Measurements from ENCODE around the gene ALX1. TPM values are rescaled to one million over a fixed set of nuclear protein-coding genes. Genes with fewer than 3 reads are reported as not detected.

The ALX1 gene
- total RNA-seq, 1 donor from 2014 or later = 3.0 TPM

DNA sequence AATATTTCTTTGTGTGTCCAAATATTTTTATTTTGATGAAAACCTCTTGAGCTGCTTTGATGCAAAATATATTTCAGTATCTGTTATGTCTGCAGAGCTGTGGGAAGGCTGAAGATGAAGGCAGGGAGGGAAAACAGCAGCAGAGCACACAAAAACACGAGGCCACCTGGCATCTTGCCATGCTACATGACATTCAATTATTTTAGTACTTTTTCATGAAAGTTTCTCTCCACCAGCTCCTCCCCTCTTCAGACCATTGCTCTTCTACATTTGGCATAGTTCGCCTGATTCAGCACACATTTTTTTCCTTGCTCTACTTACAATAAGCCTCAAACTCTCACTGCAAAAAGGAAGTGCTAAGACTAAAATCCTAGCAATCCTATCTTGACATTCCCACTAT lies 4.6 kb upstream of the ALX1 start:
- no peak overlapping the region for H3K4me3 Mint-ChIP-seq (ENCODE audit: low read depth)
- no peaks in the 10 kb centered on the region for H3K9me3 Mint-ChIP-seq (ENCODE audit: low read depth)
- H3K27me3 Mint-ChIP-seq = peaks cover 68% of the 10 kb centered on the region
- H3K27ac Mint-ChIP-seq = no peak overlapping the region
- H3K36me3 Mint-ChIP-seq (ENCODE audit: insufficient read depth) = peaks cover 3% of the 10 kb centered on the region
- no peak for DNase-seq (ENCODE audit: low spot score, unreplicated experiment)
- TF ChIP-seq, protein P1, sequence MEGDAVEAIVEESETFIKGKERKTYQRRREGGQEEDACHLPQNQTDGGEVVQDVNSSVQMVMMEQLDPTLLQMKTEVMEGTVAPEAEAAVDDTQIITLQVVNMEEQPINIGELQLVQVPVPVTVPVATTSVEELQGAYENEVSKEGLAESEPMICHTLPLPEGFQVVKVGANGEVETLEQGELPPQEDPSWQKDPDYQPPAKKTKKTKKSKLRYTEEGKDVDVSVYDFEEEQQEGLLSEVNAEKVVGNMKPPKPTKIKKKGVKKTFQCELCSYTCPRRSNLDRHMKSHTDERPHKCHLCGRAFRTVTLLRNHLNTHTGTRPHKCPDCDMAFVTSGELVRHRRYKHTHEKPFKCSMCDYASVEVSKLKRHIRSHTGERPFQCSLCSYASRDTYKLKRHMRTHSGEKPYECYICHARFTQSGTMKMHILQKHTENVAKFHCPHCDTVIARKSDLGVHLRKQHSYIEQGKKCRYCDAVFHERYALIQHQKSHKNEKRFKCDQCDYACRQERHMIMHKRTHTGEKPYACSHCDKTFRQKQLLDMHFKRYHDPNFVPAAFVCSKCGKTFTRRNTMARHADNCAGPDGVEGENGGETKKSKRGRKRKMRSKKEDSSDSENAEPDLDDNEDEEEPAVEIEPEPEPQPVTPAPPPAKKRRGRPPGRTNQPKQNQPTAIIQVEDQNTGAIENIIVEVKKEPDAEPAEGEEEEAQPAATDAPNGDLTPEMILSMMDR (IDR thresholded peaks at IDR 0.05; ENCODE audit: unreplicated experiment) = no peak
- H3K4me1 Mint-ChIP-seq (ENCODE audit: low read depth) = no peaks in the 10 kb centered on the region

DNA sequence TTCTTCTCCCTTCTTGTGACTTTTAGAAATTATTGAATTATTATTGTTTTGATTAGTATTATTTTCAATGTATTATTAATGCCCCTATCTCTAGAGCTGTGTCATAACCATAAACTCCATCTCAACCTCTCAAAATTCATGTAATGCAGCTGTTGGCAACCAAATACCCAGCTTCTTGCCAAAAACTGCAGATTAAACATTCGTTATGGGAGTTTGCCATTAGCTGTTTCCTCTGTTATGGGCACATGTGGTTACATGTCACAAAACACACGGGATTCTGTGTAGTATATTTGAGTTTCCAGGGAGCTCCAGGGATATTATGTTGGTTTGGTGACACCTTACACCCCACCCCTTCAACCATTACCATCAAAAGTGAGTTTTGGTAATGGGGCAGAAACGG lies 2.8 kb upstream of the ALX1 start:
- Mint-ChIP-seq H3K9me3 (ENCODE audit: low read depth) (no peaks in the 10 kb centered on the region), H3K27me3 (peaks cover 66% of the 10 kb centered on the region), H3K4me1 (ENCODE audit: low read depth) (peaks cover 6% of the 10 kb centered on the region), H3K4me3 (ENCODE audit: low read depth) (no peak overlapping the region), H3K36me3 (ENCODE audit: insufficient read depth) (peaks cover 3% of the 10 kb centered on the region), H3K27ac (no peak overlapping the region)
- no peak for DNase-seq (ENCODE audit: low spot score, unreplicated experiment)
- TF ChIP-seq, protein P1 (IDR thresholded peaks at IDR 0.05; ENCODE audit: unreplicated experiment) = no peak

DNA sequence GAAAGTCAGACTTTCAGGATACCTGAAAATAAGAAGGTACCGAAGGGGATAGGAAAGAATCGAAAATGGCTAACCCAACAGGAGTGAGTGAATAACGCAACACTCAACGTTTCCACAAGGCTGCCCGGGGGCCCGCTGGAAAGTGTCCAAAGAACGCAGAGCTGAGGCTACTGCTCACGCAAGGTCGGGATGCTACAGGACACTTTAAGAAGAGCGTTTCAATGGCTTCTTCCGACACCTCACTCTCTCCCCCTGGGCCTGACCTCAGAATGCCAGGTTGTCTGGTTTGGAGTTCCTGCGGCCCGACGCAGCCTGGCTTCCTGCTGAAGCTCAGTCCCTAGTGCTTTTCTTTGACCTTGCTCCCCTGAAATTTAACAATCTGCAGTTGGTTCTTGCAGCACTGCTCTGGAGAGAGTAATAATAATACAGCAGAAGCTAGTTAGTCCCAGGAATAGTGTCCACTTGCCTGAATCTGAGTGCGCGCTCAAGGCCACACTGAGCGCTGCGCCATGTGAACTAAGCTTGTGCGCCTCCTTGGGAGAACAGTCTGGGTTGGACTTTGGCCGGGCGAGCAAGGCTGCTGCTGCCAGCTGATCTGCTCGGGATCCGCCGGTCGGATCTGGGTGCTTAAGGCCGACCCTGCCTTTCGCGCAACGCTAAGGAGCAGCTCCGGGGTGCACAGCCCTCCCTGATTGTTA lies 2.0 kb upstream of the ALX1 start:
- no peak for DNase-seq (ENCODE audit: low spot score, unreplicated experiment)
- TF ChIP-seq, protein P1 (IDR thresholded peaks at IDR 0.05; ENCODE audit: unreplicated experiment) = no peak
- H3K9me3 Mint-ChIP-seq (ENCODE audit: low read depth) = no peaks in the 10 kb centered on the region
- H3K27ac Mint-ChIP-seq = no peak overlapping the region
- H3K36me3 Mint-ChIP-seq (ENCODE audit: insufficient read depth) = peaks cover 3% of the 10 kb centered on the region
- H3K4me3 Mint-ChIP-seq (ENCODE audit: low read depth) = no peak overlapping the region
- H3K27me3 Mint-ChIP-seq = peaks cover 64% of the 10 kb centered on the region
- H3K4me1 Mint-ChIP-seq (ENCODE audit: low read depth) = peaks cover 6% of the 10 kb centered on the region

DNA sequence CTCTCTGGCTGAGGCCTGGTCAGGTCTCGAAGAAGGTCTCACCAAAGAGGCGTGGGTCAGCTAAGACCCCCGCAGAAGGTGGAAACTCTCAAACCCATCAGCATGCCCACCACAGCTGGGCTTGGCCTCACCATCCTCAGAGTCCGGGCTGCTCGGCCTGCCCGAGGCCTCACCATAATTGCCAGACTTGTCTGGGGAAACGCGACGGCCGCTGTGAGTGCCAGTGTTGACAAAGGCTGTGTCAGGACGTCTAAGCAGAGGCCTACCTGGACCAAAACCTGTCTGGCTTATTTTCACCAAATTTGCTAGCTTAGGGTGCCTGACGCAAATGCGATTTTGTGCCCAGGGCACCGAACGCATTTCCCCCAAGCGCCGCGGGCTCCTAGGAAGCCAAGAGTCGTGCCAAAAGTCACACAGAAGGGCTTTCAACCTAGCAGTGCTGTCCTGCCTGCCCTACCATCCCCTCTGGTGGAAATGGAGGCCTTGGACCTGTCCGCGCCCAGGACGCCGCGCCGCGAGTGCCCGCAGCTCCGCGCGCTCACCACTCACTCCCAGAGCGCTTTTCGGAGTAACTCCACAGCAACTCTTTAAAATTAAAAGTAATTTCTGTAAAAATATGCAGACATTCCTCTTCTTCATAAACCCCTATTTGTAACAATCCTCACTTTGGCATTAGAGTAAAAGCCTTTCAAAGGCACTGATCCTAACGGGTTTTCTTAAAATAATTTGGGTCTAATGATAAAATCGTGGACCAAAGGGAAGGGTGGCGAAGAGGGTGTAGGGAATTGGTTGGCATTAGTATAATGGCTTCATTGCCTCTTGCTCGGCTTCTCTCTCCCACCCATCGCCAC lies 1.2 kb upstream of the ALX1 start:
- DNase-seq (ENCODE audit: low spot score, unreplicated experiment) = no peak
- Mint-ChIP-seq H3K27ac (peak overlapping the region; percentile 90), H3K9me3 (ENCODE audit: low read depth) (no peaks in the 10 kb centered on the region), H3K4me1 (ENCODE audit: low read depth) (peaks cover 6% of the 10 kb centered on the region), H3K36me3 (ENCODE audit: insufficient read depth) (peaks cover 3% of the 10 kb centered on the region), H3K27me3 (peaks cover 62% of the 10 kb centered on the region), H3K4me3 (ENCODE audit: low read depth) (peak overlapping the region; percentile 94)
- TF ChIP-seq, protein P1 (IDR thresholded peaks at IDR 0.05; ENCODE audit: unreplicated experiment) = no peak

DNA sequence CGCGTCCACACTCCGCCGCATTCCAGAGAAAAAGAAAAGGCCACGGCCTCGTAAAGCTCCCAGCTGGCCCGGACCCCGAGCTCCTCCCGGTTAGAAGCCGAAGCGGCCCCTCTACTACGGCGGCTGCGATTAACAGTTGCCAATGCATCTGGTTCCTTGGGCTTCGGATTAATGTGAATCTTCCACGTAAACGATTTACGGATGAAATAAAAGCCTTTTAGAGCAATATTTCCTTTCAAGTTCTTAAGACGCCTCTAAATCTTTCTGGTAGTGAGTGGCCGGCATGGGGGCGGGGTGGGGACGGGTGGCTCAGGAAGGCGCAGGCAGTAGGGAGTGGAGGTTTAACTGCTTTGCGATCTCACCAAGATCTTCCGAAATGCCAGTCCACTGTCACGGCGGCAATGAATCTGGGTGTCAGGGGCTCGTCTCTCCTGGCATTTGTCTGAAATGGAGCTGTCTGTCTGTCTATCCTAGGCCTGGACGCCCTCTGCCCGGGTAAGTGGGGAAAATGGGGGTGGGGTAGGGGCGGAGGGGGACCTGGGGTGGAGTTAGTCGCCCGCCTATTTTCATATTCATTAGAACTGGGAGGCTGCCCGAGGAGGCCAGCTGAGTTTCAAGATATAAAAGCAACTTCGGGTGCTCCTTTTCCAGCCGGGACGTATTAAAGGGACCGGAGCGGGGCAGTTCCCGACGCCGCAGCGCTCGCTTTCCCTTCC lies 413 bp upstream of the ALX1 start:
- TF ChIP-seq, protein P1 (IDR thresholded peaks at IDR 0.05; ENCODE audit: unreplicated experiment) = no peak
- H3K4me1 Mint-ChIP-seq (ENCODE audit: low read depth) = peaks cover 6% of the 10 kb centered on the region
- peaks cover 54% of the 10 kb centered on the region for H3K27me3 Mint-ChIP-seq
- no peaks in the 10 kb centered on the region for H3K9me3 Mint-ChIP-seq (ENCODE audit: low read depth)
- peaks cover 3% of the 10 kb centered on the region for H3K36me3 Mint-ChIP-seq (ENCODE audit: insufficient read depth)
- peak overlapping the region; percentile 94 for H3K4me3 Mint-ChIP-seq (ENCODE audit: low read depth)
- peak overlapping the region; percentile 98 for H3K27ac Mint-ChIP-seq
- DNase-seq (ENCODE audit: low spot score, unreplicated experiment) = peak; percentile 15

Data from progenitor cell of endocrine pancreas (in vitro differentiated cells).